Caco-2 (cell line): ENCODE measurements around the gene RRP1. TPM values are rescaled to one million over a fixed set of nuclear protein-coding genes. Genes with fewer than 3 reads are reported as not detected.

Experiments used
- BruUV-seq: library from RNA; stranded (reverse); fragments of 400-500 nt; replicated peaks from 2 replicates; lab custom pipeline; 2021; lab: Mats Ljungman, UMichigan
- CTCF ChIA-PET: fragments of 300-600 bp; sonication (Branson Sonifier 250); formaldehyde crosslinking; loops from one replicate; lab custom pipeline; 2022; ENCODE audit warnings: antibody characterized with exemption; lab: Charles Lee
- POLR2A ChIA-PET: fragments of 300-600 bp; sonication (Branson Sonifier 250); formaldehyde crosslinking; loops from one replicate; lab custom pipeline; 2022; ENCODE audit warnings: antibody characterized with exemption; lab: Charles Lee
- DNase-seq, 2 experiments: peaks; one replicate each; pipeline versions ENCODE4 v3.0.0 to v3.0.0-alpha.2; 2020 to 2022
- H3K27me3 ChIP-seq: replicated peaks from 2 replicates; pipeline ENCODE4 v1.6.0; 2011; ENCODE audit warnings: low read length; ENCODE audit not compliant: control insufficient read depth, insufficient read depth
- H3K36me3 ChIP-seq: 2 replicates; pipeline ENCODE4 v1.5.1; 2011; ENCODE audit warnings: low read length; ENCODE audit not compliant: control insufficient read depth, insufficient read depth
- H3K4me1 ChIP-seq: fragments of 250-450 bp; sonication (Bioruptor Pico); 2 replicates; pipeline ENCODE4 v1.5.1; 2020; ENCODE audit warnings: mild to moderate bottlenecking
- H3K4me3 ChIP-seq: 2 replicates; pipeline ENCODE4 v1.5.1; 2011; ENCODE audit warnings: low read depth, mild to moderate bottlenecking, control low read depth, low read length
- H3K9me3 ChIP-seq: fragments of 250-450 bp; sonication (Bioruptor Pico); 2 replicates; pipeline ENCODE4 v1.5.1; 2020; ENCODE audit warnings: mild to moderate bottlenecking, moderate library complexity
- H3K27ac Mint-ChIP-seq: one replicate; pipeline ENCODE4 v1.8.0; 2022; ENCODE audit warnings: mixed read lengths; ENCODE audit not compliant: unreplicated experiment
- H3K27me3 Mint-ChIP-seq: one replicate; pipeline ENCODE4 v1.8.0; 2022; ENCODE audit warnings: mixed read lengths; ENCODE audit not compliant: insufficient read depth, unreplicated experiment
- H3K36me3 Mint-ChIP-seq: one replicate; pipeline ENCODE4 v1.8.0; 2022; ENCODE audit warnings: mild to moderate bottlenecking, mixed read lengths; ENCODE audit not compliant: insufficient read depth, unreplicated experiment
- H3K4me1 Mint-ChIP-seq: one replicate; pipeline ENCODE4 v1.8.0; 2022; ENCODE audit warnings: low read depth, mixed read lengths; ENCODE audit not compliant: unreplicated experiment
- H3K4me3 Mint-ChIP-seq: one replicate; pipeline ENCODE4 v1.8.0; 2022; ENCODE audit warnings: mild to moderate bottlenecking, moderate library complexity, mixed read lengths; ENCODE audit not compliant: unreplicated experiment
- H3K9me3 Mint-ChIP-seq: one replicate; pipeline ENCODE4 v1.8.0; 2022; ENCODE audit warnings: mixed read lengths; ENCODE audit not compliant: unreplicated experiment
- intact Hi-C: fragments of 100-400 bp; cut with micrococcal nuclease; formaldehyde crosslinking; loops from one replicate; pipeline ENCODE4 v1.10.0; 2022; ENCODE audit not compliant: unreplicated experiment
- total RNA-seq: library from RNA; stranded (reverse); gene quantifications from 2 replicates; pipeline ENCODE4 v1.2.3, GENCODE V29; 2022
- TF ChIP-seq, protein P1 (sequence below), 2 experiments: fragments of 200-600 bp in 1 of 2; IDR thresholded peaks; 1 replicate in 1 of 2; 2 replicates in 1 of 2; pipeline versions ENCODE4 v1.5.1 to v1.8.0; 2011 to 2022; ENCODE audit warnings: antibody characterized with exemption in 1 of 2, control low read depth in 1 of 2, inconsistent platforms in 1 of 2, low read depth in 1 of 2, low read length in 1 of 2, mild to moderate bottlenecking in 1 of 2, moderate library complexity in 1 of 2; ENCODE audit not compliant: insufficient read depth in 1 of 2, severe bottlenecking in 1 of 2, unreplicated experiment in 1 of 2

The RRP1 gene
- total RNA-seq, 1 experiment from 2014 or later, result 52.8 TPM

- H3K4me3 ChIP-seq, result no peak overlapping the region
- ChIA-PET CTCF (interaction anchor here (1.2 kb wide), 1 partner anchor 159 kb away, joined by 3 read pairs; no protein-coding TSS in a partner anchor), POLR2A (interaction anchor here (0.7 kb wide), 1 partner anchor 19 kb away, joined by 3 read pairs; no protein-coding TSS in a partner anchor)
- peaks cover 15% of the 10 kb centered on the region for H3K36me3 Mint-ChIP-seq
- no TSS peak for BruUV-seq
- no peaks in the 10 kb centered on the region for H3K27me3 Mint-ChIP-seq
- H3K9me3 ChIP-seq, result no peaks in the 10 kb centered on the region
- no peaks in the 10 kb centered on the region for H3K36me3 ChIP-seq
- no peak for DNase-seq
- TF ChIP-seq, protein P1, sequence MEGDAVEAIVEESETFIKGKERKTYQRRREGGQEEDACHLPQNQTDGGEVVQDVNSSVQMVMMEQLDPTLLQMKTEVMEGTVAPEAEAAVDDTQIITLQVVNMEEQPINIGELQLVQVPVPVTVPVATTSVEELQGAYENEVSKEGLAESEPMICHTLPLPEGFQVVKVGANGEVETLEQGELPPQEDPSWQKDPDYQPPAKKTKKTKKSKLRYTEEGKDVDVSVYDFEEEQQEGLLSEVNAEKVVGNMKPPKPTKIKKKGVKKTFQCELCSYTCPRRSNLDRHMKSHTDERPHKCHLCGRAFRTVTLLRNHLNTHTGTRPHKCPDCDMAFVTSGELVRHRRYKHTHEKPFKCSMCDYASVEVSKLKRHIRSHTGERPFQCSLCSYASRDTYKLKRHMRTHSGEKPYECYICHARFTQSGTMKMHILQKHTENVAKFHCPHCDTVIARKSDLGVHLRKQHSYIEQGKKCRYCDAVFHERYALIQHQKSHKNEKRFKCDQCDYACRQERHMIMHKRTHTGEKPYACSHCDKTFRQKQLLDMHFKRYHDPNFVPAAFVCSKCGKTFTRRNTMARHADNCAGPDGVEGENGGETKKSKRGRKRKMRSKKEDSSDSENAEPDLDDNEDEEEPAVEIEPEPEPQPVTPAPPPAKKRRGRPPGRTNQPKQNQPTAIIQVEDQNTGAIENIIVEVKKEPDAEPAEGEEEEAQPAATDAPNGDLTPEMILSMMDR (IDR thresholded peaks at IDR 0.05; ENCODE audit: insufficient read depth in 1 of 2, low read depth in 1 of 2, low read length in 1 of 2, severe bottlenecking in 1 of 2, unreplicated experiment in 1 of 2), result no peak
- H3K9me3 Mint-ChIP-seq, result no peaks in the 10 kb centered on the region
- H3K27me3 ChIP-seq, result no peaks in the 10 kb centered on the region
- H3K4me1 Mint-ChIP-seq, result peaks cover 18% of the 10 kb centered on the region
- peaks cover 7% of the 10 kb centered on the region for H3K4me1 ChIP-seq
- no peak overlapping the region for H3K27ac Mint-ChIP-seq
- H3K4me3 Mint-ChIP-seq, result no peak overlapping the region
- intact Hi-C loops, result no loop called here
Measured at GRCh38 chr21:43815991-43816390, 26.6 kb downstream of the RRP1 start.

GRCh38 chr21:43816611-43817071 lies 27.3 kb downstream of the RRP1 start:
- H3K4me1 Mint-ChIP-seq, result peaks cover 17% of the 10 kb centered on the region
- BruUV-seq, result no TSS peak
- H3K4me3 ChIP-seq, result no peak overlapping the region
- ChIA-PET CTCF (interaction anchor here (1.2 kb wide), 1 partner anchor 159 kb away, joined by 3 read pairs; no protein-coding TSS in a partner anchor), POLR2A (no interaction called here)
- intact Hi-C loops, result no loop called here
- H3K27ac Mint-ChIP-seq, result no peak overlapping the region
- no peaks in the 10 kb centered on the region for H3K27me3 ChIP-seq
- H3K9me3 ChIP-seq, result no peaks in the 10 kb centered on the region
- TF ChIP-seq, protein P1 (IDR thresholded peaks at IDR 0.05; ENCODE audit: insufficient read depth in 1 of 2, low read depth in 1 of 2, low read length in 1 of 2, severe bottlenecking in 1 of 2, unreplicated experiment in 1 of 2), result no peak
- no peaks in the 10 kb centered on the region for H3K36me3 ChIP-seq
- DNase-seq, result no peak
- no peaks in the 10 kb centered on the region for H3K27me3 Mint-ChIP-seq
- peaks cover 15% of the 10 kb centered on the region for H3K36me3 Mint-ChIP-seq
- H3K4me1 ChIP-seq, result peaks cover 4% of the 10 kb centered on the region; the same call in 1 of the 2 replicates
- H3K9me3 Mint-ChIP-seq, result no peaks in the 10 kb centered on the region
- no peak overlapping the region for H3K4me3 Mint-ChIP-seq

DNA sequence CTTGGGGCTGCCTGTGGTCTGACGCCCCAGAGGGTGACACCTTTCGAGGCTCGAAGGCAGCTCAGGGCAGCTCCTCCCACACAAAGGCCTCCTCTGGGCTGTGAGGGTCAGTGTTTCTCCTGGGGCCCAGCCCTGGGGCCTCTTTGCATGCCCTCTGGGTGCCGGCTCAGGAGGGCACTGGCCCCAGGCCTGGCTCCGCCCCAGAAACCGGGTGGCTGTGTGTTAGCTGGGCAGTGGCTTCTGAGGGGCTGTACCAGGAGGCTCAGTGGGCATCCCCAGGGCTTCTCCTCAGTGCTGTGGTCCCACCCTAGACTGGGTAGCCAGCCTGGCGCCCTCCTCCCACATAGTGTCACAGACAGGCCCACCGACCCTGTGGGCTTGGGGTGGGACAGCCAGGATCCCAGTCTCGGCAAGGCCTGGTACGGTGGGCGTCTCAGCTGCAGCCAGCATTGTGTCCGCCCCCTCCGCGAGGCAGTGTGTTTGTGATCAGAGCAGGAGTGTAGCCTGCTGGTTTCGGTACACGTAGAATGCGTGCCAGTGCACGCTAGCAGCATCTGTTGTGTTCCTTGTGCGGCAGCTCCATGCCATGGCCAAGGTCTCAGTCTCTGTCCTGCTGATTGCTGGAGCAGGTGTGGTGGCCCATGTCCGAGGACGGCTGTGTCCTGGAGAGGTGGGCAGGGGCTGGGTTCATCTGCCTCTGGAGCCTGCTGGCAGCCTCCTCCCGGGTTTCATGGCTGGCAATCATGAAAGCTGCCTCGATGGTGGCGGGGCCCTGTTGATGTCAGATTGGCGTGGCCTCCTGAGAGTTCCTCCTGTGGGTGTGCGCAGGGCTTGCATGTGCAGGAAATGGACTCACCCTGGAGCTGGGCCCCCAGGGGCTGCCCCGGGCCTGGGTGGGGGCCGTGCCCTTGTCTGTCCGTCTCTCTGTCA lies 28.0 kb downstream of the RRP1 start:
- no TSS peak for BruUV-seq
- Histone ChIP-seq H3K4me3 (no peak overlapping the region), H3K27me3 (no peaks in the 10 kb centered on the region), H3K36me3 (no peaks in the 10 kb centered on the region), H3K4me1 (peaks cover 4% of the 10 kb centered on the region; the same call in 1 of the 2 replicates), H3K9me3 (no peaks in the 10 kb centered on the region)
- H3K36me3 Mint-ChIP-seq, result peaks cover 10% of the 10 kb centered on the region
- no peak overlapping the region for H3K4me3 Mint-ChIP-seq
- TF ChIP-seq, protein P1 (IDR thresholded peaks at IDR 0.05; ENCODE audit: insufficient read depth in 1 of 2, low read depth in 1 of 2, low read length in 1 of 2, severe bottlenecking in 1 of 2, unreplicated experiment in 1 of 2), result no peak
- H3K4me1 Mint-ChIP-seq, result peaks cover 16% of the 10 kb centered on the region
- intact Hi-C loops, result no loop called here
- POLR2A ChIA-PET, result interaction anchor here (0.6 kb wide), 1 partner anchor 289 kb away, joined by 3 read pairs; no protein-coding TSS in a partner anchor
- CTCF ChIA-PET, result interaction anchor here (1.2 kb wide), 1 partner anchor 158 kb away, joined by 3 read pairs; no protein-coding TSS in a partner anchor
- DNase-seq, result no peak
- no peak overlapping the region for H3K27ac Mint-ChIP-seq
- H3K9me3 Mint-ChIP-seq, result no peaks in the 10 kb centered on the region
- H3K27me3 Mint-ChIP-seq, result no peaks in the 10 kb centered on the region
